SK-N-SH treated with all-trans-retinoic acid at 6 μM for 48 hours (cell line): ENCODE measurements around the gene SGSM1.

Source experiments
- ATAC-seq: fragments of 200-7000 bp; cut with Tn5 transposase; 3 replicates; pipeline ENCODE4 v1.9.1; 2020; ENCODE audit warnings: mild to moderate bottlenecking, moderate library complexity
- ARNTL ChIP-seq: fragments of 450-650 bp; formaldehyde crosslinking; IDR thresholded peaks from 2 replicates; pipeline ENCODE4 v1.5.0; 2020; ENCODE audit warnings: low read depth, mild to moderate bottlenecking, moderate library complexity, borderline replicate concordance
- BACH2 ChIP-seq: fragments of 250-450 bp; sonication (Bioruptor Pico); IDR thresholded peaks from 2 replicates; pipeline ENCODE4 v1.9.0; 2021; ENCODE audit warnings: mild to moderate bottlenecking, borderline replicate concordance
- CREB5 ChIP-seq: fragments of 250-450 bp; sonication (Bioruptor Pico); IDR thresholded peaks from 2 replicates; pipeline ENCODE4 v1.5.1; 2020; ENCODE audit warnings: low read depth, mild to moderate bottlenecking, moderate library complexity
- CSDC2 ChIP-seq: fragments of 250-450 bp; sonication (Bioruptor Pico); IDR thresholded peaks from 2 replicates; pipeline ENCODE4 v1.5.0; 2020; ENCODE audit warnings: mild to moderate bottlenecking, moderate library complexity
- CSRNP3 ChIP-seq: fragments of 250-450 bp; sonication (Bioruptor Pico); IDR thresholded peaks from 2 replicates; pipeline ENCODE4 v1.5.1; 2021; ENCODE audit warnings: mild to moderate bottlenecking, moderate library complexity
- ESRRG ChIP-seq: fragments of 250-450 bp; sonication (Bioruptor Pico); IDR thresholded peaks from 2 replicates; pipeline ENCODE4 v1.6.1; 2021; ENCODE audit warnings: mild to moderate bottlenecking
- GLIS3 ChIP-seq: fragments of 250-450 bp; sonication (Bioruptor Pico); IDR thresholded peaks from 2 replicates; pipeline ENCODE4 v1.5.0; 2020; ENCODE audit warnings: mild to moderate bottlenecking, moderate library complexity
- ISL1 ChIP-seq: fragments of 250-450 bp; sonication (Bioruptor Pico); IDR thresholded peaks from 2 replicates; pipeline ENCODE4 v2.1.2; 2022; ENCODE audit warnings: mild to moderate bottlenecking, moderate library complexity
- OSR1 ChIP-seq: fragments of 250-450 bp; sonication (Bioruptor Pico); IDR thresholded peaks from 2 replicates; pipeline ENCODE4 v1.8.0; 2022; ENCODE audit warnings: moderate library complexity, mild to moderate bottlenecking, inconsistent platforms
- PATZ1 ChIP-seq: fragments of 250-450 bp; sonication (Bioruptor Pico); IDR thresholded peaks from 2 replicates; pipeline ENCODE4 v1.8.0; 2020; ENCODE audit warnings: mild to moderate bottlenecking, moderate library complexity, borderline replicate concordance
- POU6F1 ChIP-seq: fragments of 250-450 bp; sonication (Bioruptor Pico); IDR thresholded peaks from 2 replicates; pipeline ENCODE4 v1.8.0; 2021; ENCODE audit warnings: low read depth, mild to moderate bottlenecking, moderate library complexity, borderline replicate concordance
- SNAI2 ChIP-seq: fragments of 250-450 bp; sonication (Bioruptor Pico); IDR thresholded peaks from 2 replicates; pipeline ENCODE4 v1.5.0; 2020; ENCODE audit warnings: mild to moderate bottlenecking, moderate library complexity
- TCF4 ChIP-seq: fragments of 250-450 bp; sonication (Bioruptor Pico); IDR thresholded peaks from 2 replicates; pipeline ENCODE4 v1.8.0; 2021; ENCODE audit warnings: mild to moderate bottlenecking, moderate library complexity, borderline replicate concordance
- TOX ChIP-seq: fragments of 250-450 bp; sonication (Bioruptor Pico); IDR thresholded peaks from 2 replicates; pipeline ENCODE4 v1.8.0; 2021; ENCODE audit warnings: mild to moderate bottlenecking, moderate library complexity, borderline replicate concordance
- TSHZ2 ChIP-seq: fragments of 250-450 bp; sonication (Bioruptor Pico); IDR thresholded peaks from 2 replicates; pipeline ENCODE4 v1.5.0; 2020; ENCODE audit warnings: mild to moderate bottlenecking, moderate library complexity
- ZC3H10 ChIP-seq: fragments of 250-450 bp; sonication (Bioruptor Pico); IDR thresholded peaks from 2 replicates; pipeline ENCODE4 v1.5.1; 2021; ENCODE audit warnings: mild to moderate bottlenecking, moderate library complexity
- ZFP3 ChIP-seq: fragments of 250-450 bp; sonication (Bioruptor Pico); IDR thresholded peaks from 2 replicates; pipeline ENCODE4 v1.5.0; 2020; ENCODE audit warnings: mild to moderate bottlenecking, moderate library complexity
- ZFP30 ChIP-seq: fragments of 450-650 bp; formaldehyde crosslinking; IDR thresholded peaks from 2 replicates; pipeline ENCODE4 v1.5.0; 2022; ENCODE audit warnings: mild to moderate bottlenecking, moderate library complexity
- ZNF565 ChIP-seq: fragments of 450-650 bp; formaldehyde crosslinking; conservative IDR thresholded peaks from 2 replicates; pipeline ENCODE4 v1.5.0; 2020; ENCODE audit warnings: low read depth, mild to moderate bottlenecking, moderate library complexity
- ZNF70 ChIP-seq: fragments of 450-650 bp; formaldehyde crosslinking; IDR thresholded peaks from 2 replicates; pipeline ENCODE4 v1.5.0; 2020; ENCODE audit warnings: mild to moderate bottlenecking, moderate library complexity
- ZNF8 ChIP-seq: fragments of 450-650 bp; formaldehyde crosslinking; IDR thresholded peaks from 2 replicates; pipeline ENCODE4 v1.5.0; 2020; ENCODE audit warnings: mild to moderate bottlenecking, moderate library complexity

Gene SGSM1

GRCh38 chr22:24763872-24764485 lies 42.0 kb upstream of the SGSM1 start:
- ATAC-seq, result no peak
- TF ChIP-seq POU6F1 (CRISPR knock-in tag), result no peak
- TF ChIP-seq ESRRG (CRISPR knock-in tag), result no peak
- no peak for TF ChIP-seq ZNF565
- TF ChIP-seq ISL1 (CRISPR knock-in tag), result no peak
- no peak for TF ChIP-seq PATZ1
- no peak for TF ChIP-seq BACH2 (CRISPR knock-in tag)
- no peak for TF ChIP-seq GLIS3 (CRISPR knock-in tag)
- no peak for TF ChIP-seq ZFP30 (CRISPR knock-in tag)
- no peak for TF ChIP-seq OSR1 (CRISPR knock-in tag)
- TF ChIP-seq CSDC2 (CRISPR knock-in tag), result no peak
- no peak for TF ChIP-seq ZNF8 (CRISPR knock-in tag)
- no peak for TF ChIP-seq ARNTL
- TF ChIP-seq SNAI2 (CRISPR knock-in tag), result no peak
- TF ChIP-seq TOX (CRISPR knock-in tag), result no peak
- TF ChIP-seq TCF4 (CRISPR knock-in tag), result no peak
- no peak for TF ChIP-seq ZC3H10 (CRISPR knock-in tag)
- TF ChIP-seq CREB5, result no peak
- no peak for TF ChIP-seq CSRNP3
- TF ChIP-seq ZNF70, result no peak
- TF ChIP-seq, all 23 proteins: peak for 0

- TF ChIP-seq POU6F1 (CRISPR knock-in tag), result no peak
- TF ChIP-seq ZFP30 (CRISPR knock-in tag), result no peak
- no peak for TF ChIP-seq SNAI2 (CRISPR knock-in tag)
- no peak for TF ChIP-seq GLIS3 (CRISPR knock-in tag)
- TF ChIP-seq CSDC2 (CRISPR knock-in tag), result no peak
- no peak for TF ChIP-seq CSRNP3
- TF ChIP-seq ZNF8 (CRISPR knock-in tag), result no peak
- no peak for TF ChIP-seq TCF4 (CRISPR knock-in tag)
- no peak for TF ChIP-seq TSHZ2 (CRISPR knock-in tag)
- TF ChIP-seq ZNF70, result no peak
- TF ChIP-seq BACH2 (CRISPR knock-in tag), result no peak
- TF ChIP-seq ZFP3, result no peak
- TF ChIP-seq TOX (CRISPR knock-in tag), result no peak
- TF ChIP-seq, all 23 proteins: peak for 0
These were observed 40.8 kb upstream of the SGSM1 start for GRCh38 chr22:24765166-24765565.

More at GRCh38 chr22:24765166-24765565, 40.8 kb upstream of the SGSM1 start:
- ATAC-seq, result no peak
